Activated B cell treated with CpG ODN at 0.5 μM for 24 hours (primary cell): ENCODE results near the gene LSM5. TPM values are rescaled to one million over a fixed set of nuclear protein-coding genes. Genes with fewer than 3 reads are reported as not detected.
"Not testable (repeated sequence)": the region's sequence is repeated elsewhere in the genome, so short reads cannot be mapped to it uniquely, and the experiment has no call there.

Source experiments
- ATAC-seq: fragments of 200-7000 bp; cut with Tn5 transposase; one replicate; pipeline ENCODE4 v1.10.0; 2021; ENCODE audit warnings: low read depth, mild to moderate bottlenecking, moderate library complexity
- CTCF ChIA-PET: fragments of 350-600 bp; sonication (Branson Sonifier 250); formaldehyde crosslinking; loops from one replicate; lab custom pipeline; 2021; ENCODE audit warnings: antibody characterized with exemption; lab: Charles Lee
- POLR2A ChIA-PET: fragments of 350-600 bp; sonication (Branson Sonifier 250); formaldehyde crosslinking; loops from one replicate; lab custom pipeline; 2021; ENCODE audit warnings: antibody characterized with exemption; lab: Charles Lee
- DNase-seq: peaks from one replicate; pipeline ENCODE4 v3.0.0; 2022
- H3K27ac Mint-ChIP-seq: one replicate; pipeline ENCODE4 v1.8.0; 2020; ENCODE audit warnings: mixed read lengths
- H3K27me3 Mint-ChIP-seq: one replicate; pipeline ENCODE4 v1.8.0; 2021; ENCODE audit warnings: mixed read lengths
- H3K36me3 Mint-ChIP-seq: one replicate; pipeline ENCODE4 v1.8.0; 2021; ENCODE audit warnings: low read depth, mixed read lengths
- H3K4me1 Mint-ChIP-seq: one replicate; pipeline ENCODE4 v1.8.0; 2021; ENCODE audit warnings: mixed read lengths
- H3K4me3 Mint-ChIP-seq: one replicate; pipeline ENCODE4 v1.8.0; 2020; ENCODE audit warnings: mild to moderate bottlenecking, mixed read lengths
- H3K9me3 Mint-ChIP-seq: one replicate; pipeline ENCODE4 v1.8.0; 2020; ENCODE audit warnings: mixed read lengths
- CTCF ChIP-seq: fragments of 200-600 bp; IDR thresholded peaks from one replicate; pipeline ENCODE4 v1.8.0; 2022; ENCODE audit warnings: antibody characterized with exemption, mild to moderate bottlenecking
- intact Hi-C: fragments of 100-400 bp; cut with micrococcal nuclease; formaldehyde crosslinking; loops from one replicate; pipeline ENCODE4 v1.15.1; 2024
- total RNA-seq: library from RNA; stranded (reverse); gene quantifications from 2 replicates; pipeline ENCODE4 v1.2.3, GENCODE V29; 2022

LSM5 gene
- total RNA-seq, 1 donor from 2014 or later = 53.3 TPM

GRCh38 chr7:32506266-32507054, 16.3 kb upstream of the LSM5 start:
- ChIA-PET POLR2A (interaction anchor here (0.8 kb wide), 1 partner anchor 10 kb away, joined by 3 read pairs; no protein-coding TSS in a partner anchor), CTCF (no interaction called here)
- Mint-ChIP-seq H3K4me1 (peaks cover 47% of the 10 kb centered on the region), H3K9me3 (no peaks in the 10 kb centered on the region), H3K4me3 (no peak overlapping the region), H3K27me3 (no peaks in the 10 kb centered on the region), H3K27ac (peak overlapping the region; percentile 66), H3K36me3 (peaks cover 29% of the 10 kb centered on the region)
- intact Hi-C loops = no loop called here
- TF ChIP-seq CTCF = no peak
- no peak for DNase-seq
- no peak for ATAC-seq

- POLR2A ChIA-PET = interaction anchor here (0.7 kb wide), 1 partner anchor 15 kb away, joined by 7 read pairs; no protein-coding TSS in a partner anchor
- H3K4me3 Mint-ChIP-seq = no peak overlapping the region
Observed at GRCh38 chr7:32502728-32503127, 12.5 kb upstream of the LSM5 start.

GRCh38 chr7:32501522-32501921, 11.3 kb upstream of the LSM5 start:
- no peak for ATAC-seq
- no peak for TF ChIP-seq CTCF
- Mint-ChIP-seq H3K27ac (no peak overlapping the region), H3K4me1 (peaks cover 51% of the 10 kb centered on the region), H3K9me3 (no peaks in the 10 kb centered on the region), H3K27me3 (no peaks in the 10 kb centered on the region), H3K4me3 (no peak overlapping the region), H3K36me3 (peaks cover 21% of the 10 kb centered on the region)
- ChIA-PET CTCF (no interaction called here), POLR2A (no interaction called here)
- DNase-seq = no peak
- intact Hi-C loops = no loop called here

More at GRCh38 chr7:32502728-32503127, 12.5 kb upstream of the LSM5 start:
- Mint-ChIP-seq H3K36me3 (peaks cover 25% of the 10 kb centered on the region), H3K4me1 (peaks cover 50% of the 10 kb centered on the region), H3K27me3 (no peaks in the 10 kb centered on the region), H3K27ac (no peak overlapping the region), H3K9me3 (no peaks in the 10 kb centered on the region)
- DNase-seq = no peak
- CTCF ChIA-PET = no interaction called here
- no peak for ATAC-seq
- intact Hi-C loops = no loop called here
- no peak for TF ChIP-seq CTCF

GRCh38 chr7:32500922-32501341, 10.8 kb upstream of the LSM5 start:
- Mint-ChIP-seq H3K9me3 (no peaks in the 10 kb centered on the region), H3K4me1 (peaks cover 53% of the 10 kb centered on the region), H3K4me3 (peak overlapping the region; percentile 3), H3K36me3 (peaks cover 23% of the 10 kb centered on the region), H3K27ac (peak overlapping the region; percentile 27), H3K27me3 (no peaks in the 10 kb centered on the region)
- POLR2A ChIA-PET = interaction anchor here (0.5 to 0.6 kb wide), 2 partner anchors 10 to 121 kb away, joined by 3 to 4 read pairs; partner anchors contain the start of gene LSM5
- no peak for TF ChIP-seq CTCF
- DNase-seq (no peak), ATAC-seq (peak; percentile 47)
- CTCF ChIA-PET = no interaction called here
- intact Hi-C loops = no loop called here

- peaks cover 26% of the 10 kb centered on the region for H3K36me3 Mint-ChIP-seq
- DNase-seq, H3K4me3 Mint-ChIP-seq, intact Hi-C loops, H3K27me3 Mint-ChIP-seq, CTCF ChIA-PET, H3K9me3 Mint-ChIP-seq, ATAC-seq, H3K27ac Mint-ChIP-seq: not testable (repeated sequence)
- POLR2A ChIA-PET = interaction anchor here (0.6 kb wide), 1 partner anchor 10 kb away, joined by 3 read pairs; the partner anchor contains the start of gene LSM5
- H3K4me1 Mint-ChIP-seq = peaks cover 53% of the 10 kb centered on the region
Observed at GRCh38 chr7:32500216-32500615, 10.0 kb upstream of the LSM5 start.

- peaks cover 56% of the 10 kb centered on the region for H3K4me1 Mint-ChIP-seq
- not testable (repeated sequence) for H3K27me3 Mint-ChIP-seq, H3K4me3 Mint-ChIP-seq
Observed at GRCh38 chr7:32499755-32500154, 9.6 kb upstream of the LSM5 start.

More at GRCh38 chr7:32499755-32500154, 9.6 kb upstream of the LSM5 start:
- ATAC-seq, POLR2A ChIA-PET, H3K9me3 Mint-ChIP-seq, H3K27ac Mint-ChIP-seq, CTCF ChIA-PET, DNase-seq: not testable (repeated sequence)
- H3K36me3 Mint-ChIP-seq = peaks cover 28% of the 10 kb centered on the region
- intact Hi-C loops = loop anchor here (5.0 to 10.0 kb wide), 2 partner anchors 63 to 1905 kb away; partner anchors contain the start of gene GARS1
